OCI-LY3 (cell line): ENCODE measurements around the gene ABLIM3.

Source experiments
- H2AFZ ChIP-seq: fragments of 200-600, 300-600 bp; shearing (Covaris generic); 2 replicates; pipeline ENCODE4 v1.6.0; 2014; ENCODE audit warnings: antibody characterized with exemption, low read depth, low read length
- H3K27ac ChIP-seq: fragments of 200-600, 300-600 bp; sonication (generic); 2 replicates; pipeline ENCODE4 v1.5.1; 2014; ENCODE audit warnings: mild to moderate bottlenecking, low read length, moderate library complexity, mixed read lengths
- H3K27me3 ChIP-seq: fragments of 200-600, 300-600 bp; sonication (generic); 2 replicates; pipeline ENCODE4 v1.6.1; 2014; ENCODE audit warnings: low read depth, low read length, mixed read lengths
- H3K36me3 ChIP-seq: fragments of 200-600, 300-600 bp; sonication (generic); replicated peaks from 2 replicates; pipeline ENCODE3; 2014; ENCODE audit warnings: low read depth, low read length, mixed read lengths
- H3K4me1 ChIP-seq: fragments of 300-600, 200-600 bp; sonication (generic); 2 replicates; pipeline ENCODE4 v1.6.1; 2014; ENCODE audit warnings: low read length, mixed read lengths
- H3K4me2 ChIP-seq: fragments of 200-600, 300-600 bp; sonication (generic); 2 replicates; pipeline ENCODE4 v1.6.1; 2014; ENCODE audit warnings: low read length, mixed read lengths
- H3K4me3 ChIP-seq: fragments of 300-600, 200-600 bp; sonication (generic); 2 replicates; pipeline ENCODE4 v1.5.1; 2014; ENCODE audit warnings: antibody characterized with exemption, mild to moderate bottlenecking, low read length, moderate library complexity
- H3K79me2 ChIP-seq: fragments of 300-600, 200-600 bp; shearing (Covaris generic); 2 replicates; pipeline ENCODE4 v1.6.1; 2014; ENCODE audit warnings: mild to moderate bottlenecking, low read length, mixed read lengths
- H3K9ac ChIP-seq: fragments of 300-600, 200-600 bp; shearing (Covaris generic); 2 replicates; pipeline ENCODE4 v1.6.0; 2014; ENCODE audit warnings: mild to moderate bottlenecking, low read length, moderate library complexity
- H3K9me3 ChIP-seq: fragments of 200-600, 300-600 bp; shearing (Covaris generic); 2 replicates; pipeline ENCODE4 v1.6.1; 2014; ENCODE audit warnings: low read length, mixed read lengths; ENCODE audit not compliant: insufficient read depth
- H4K20me1 ChIP-seq: fragments of 200-600, 300-600 bp; sonication (generic); 2 replicates; pipeline ENCODE4 v1.6.1; 2016; ENCODE audit warnings: low read length, mixed read lengths; ENCODE audit not compliant: insufficient read depth
- EZH2phosphoT487 ChIP-seq: fragments of 200-600 bp; shearing (Covaris generic); IDR thresholded peaks from 2 replicates; pipeline ENCODE4 v1.6.1; 2018; ENCODE audit warnings: antibody characterized with exemption, mixed run types, low read depth
- TF ChIP-seq, protein P1 (sequence below): fragments of 200-600, 300-600 bp; sonication (generic); IDR thresholded peaks from 2 replicates; pipeline ENCODE4 v1.5.1; 2014; ENCODE audit warnings: antibody characterized with exemption, low read length, low read depth

The ABLIM3 gene

DNA sequence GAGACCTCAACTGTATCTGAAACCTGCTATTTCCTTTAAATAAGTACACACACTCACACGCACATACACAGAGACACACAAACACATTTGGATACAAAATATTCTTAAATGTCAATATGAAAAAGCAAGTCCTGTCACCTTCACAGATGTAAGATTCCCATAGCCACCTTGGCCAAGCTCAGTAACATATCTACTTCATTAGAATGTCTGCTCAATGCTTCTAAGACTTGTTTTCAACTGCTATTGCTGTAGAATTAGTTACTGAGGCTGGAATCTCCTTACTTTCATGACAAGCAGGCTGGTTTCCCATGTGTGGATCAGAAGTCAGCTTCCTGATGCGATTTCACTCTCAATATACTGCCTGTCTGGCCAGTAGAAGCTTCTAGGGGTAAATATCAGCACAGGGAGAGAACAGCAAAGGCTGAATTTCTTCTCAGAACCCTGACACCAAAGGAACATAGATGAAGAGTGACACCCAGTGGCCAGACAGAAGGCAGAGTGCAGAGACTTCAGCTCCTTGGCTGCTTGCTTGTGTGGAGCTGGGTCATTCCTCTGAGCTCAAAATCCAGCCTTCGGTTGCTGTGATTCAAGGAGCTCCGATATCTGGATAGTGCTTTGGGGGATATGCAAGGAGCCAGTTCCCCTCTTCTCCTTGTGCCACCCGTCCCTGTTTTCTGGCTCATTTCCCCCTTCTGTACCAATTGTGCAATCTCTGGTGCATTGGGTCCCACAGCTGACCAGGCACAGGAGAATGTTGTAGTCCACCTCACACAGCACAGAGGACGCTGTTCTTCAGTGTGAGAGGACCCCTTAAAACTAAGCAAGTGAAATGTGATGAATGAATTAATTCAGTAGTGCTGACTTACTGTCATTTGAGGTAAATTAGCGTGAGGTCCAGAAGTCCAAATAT is 26.6 kb upstream of the ABLIM3 start:
- no peaks in the 10 kb centered on the region for H3K79me2 ChIP-seq
- no peaks in the 10 kb centered on the region for H3K9me3 ChIP-seq
- no peak overlapping the region for H2AFZ ChIP-seq
- H4K20me1 ChIP-seq: no peaks in the 10 kb centered on the region
- no peaks in the 10 kb centered on the region for H3K36me3 ChIP-seq
- TF ChIP-seq EZH2phosphoT487: no peak
- TF ChIP-seq, protein P1, sequence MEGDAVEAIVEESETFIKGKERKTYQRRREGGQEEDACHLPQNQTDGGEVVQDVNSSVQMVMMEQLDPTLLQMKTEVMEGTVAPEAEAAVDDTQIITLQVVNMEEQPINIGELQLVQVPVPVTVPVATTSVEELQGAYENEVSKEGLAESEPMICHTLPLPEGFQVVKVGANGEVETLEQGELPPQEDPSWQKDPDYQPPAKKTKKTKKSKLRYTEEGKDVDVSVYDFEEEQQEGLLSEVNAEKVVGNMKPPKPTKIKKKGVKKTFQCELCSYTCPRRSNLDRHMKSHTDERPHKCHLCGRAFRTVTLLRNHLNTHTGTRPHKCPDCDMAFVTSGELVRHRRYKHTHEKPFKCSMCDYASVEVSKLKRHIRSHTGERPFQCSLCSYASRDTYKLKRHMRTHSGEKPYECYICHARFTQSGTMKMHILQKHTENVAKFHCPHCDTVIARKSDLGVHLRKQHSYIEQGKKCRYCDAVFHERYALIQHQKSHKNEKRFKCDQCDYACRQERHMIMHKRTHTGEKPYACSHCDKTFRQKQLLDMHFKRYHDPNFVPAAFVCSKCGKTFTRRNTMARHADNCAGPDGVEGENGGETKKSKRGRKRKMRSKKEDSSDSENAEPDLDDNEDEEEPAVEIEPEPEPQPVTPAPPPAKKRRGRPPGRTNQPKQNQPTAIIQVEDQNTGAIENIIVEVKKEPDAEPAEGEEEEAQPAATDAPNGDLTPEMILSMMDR: peak; percentile 63
- H3K4me1 ChIP-seq: no peaks in the 10 kb centered on the region
- peaks cover 4% of the 10 kb centered on the region for H3K27me3 ChIP-seq
- H3K9ac ChIP-seq: no peak overlapping the region
- H3K4me3 ChIP-seq: no peak overlapping the region
- H3K27ac ChIP-seq: no peak overlapping the region
- no peak overlapping the region for H3K4me2 ChIP-seq

DNA sequence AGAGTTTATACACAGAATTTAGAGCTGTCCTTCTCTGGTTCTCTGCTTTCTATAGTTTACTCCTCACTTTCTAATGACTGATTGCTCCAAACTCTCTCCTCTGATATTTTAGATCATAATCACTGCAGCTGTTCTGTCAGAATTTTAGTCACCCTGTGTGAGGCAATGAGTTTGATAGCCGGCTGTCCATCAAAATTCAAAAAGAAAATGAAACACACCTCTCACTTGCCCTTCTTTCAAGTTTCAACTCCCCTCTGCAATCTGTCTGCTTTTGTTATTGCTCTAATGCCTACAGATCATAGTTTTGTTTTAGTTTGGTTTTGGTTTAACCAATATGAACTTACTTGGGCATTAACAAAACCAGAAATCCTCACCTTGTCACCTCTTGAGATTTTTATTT is 23.3 kb upstream of the ABLIM3 start:
- H3K36me3 ChIP-seq: no peaks in the 10 kb centered on the region
- TF ChIP-seq, protein P1: no peak
- TF ChIP-seq EZH2phosphoT487: no peak
- peaks cover 4% of the 10 kb centered on the region for H3K27me3 ChIP-seq
- H3K4me1 ChIP-seq: no peaks in the 10 kb centered on the region
- H3K9ac ChIP-seq: no peak overlapping the region
- H3K79me2 ChIP-seq: no peaks in the 10 kb centered on the region
- no peak overlapping the region for H2AFZ ChIP-seq
- no peak overlapping the region for H3K4me3 ChIP-seq
- H4K20me1 ChIP-seq: no peaks in the 10 kb centered on the region
- H3K27ac ChIP-seq: no peak overlapping the region
- H3K4me2 ChIP-seq: no peak overlapping the region
- no peaks in the 10 kb centered on the region for H3K9me3 ChIP-seq

DNA sequence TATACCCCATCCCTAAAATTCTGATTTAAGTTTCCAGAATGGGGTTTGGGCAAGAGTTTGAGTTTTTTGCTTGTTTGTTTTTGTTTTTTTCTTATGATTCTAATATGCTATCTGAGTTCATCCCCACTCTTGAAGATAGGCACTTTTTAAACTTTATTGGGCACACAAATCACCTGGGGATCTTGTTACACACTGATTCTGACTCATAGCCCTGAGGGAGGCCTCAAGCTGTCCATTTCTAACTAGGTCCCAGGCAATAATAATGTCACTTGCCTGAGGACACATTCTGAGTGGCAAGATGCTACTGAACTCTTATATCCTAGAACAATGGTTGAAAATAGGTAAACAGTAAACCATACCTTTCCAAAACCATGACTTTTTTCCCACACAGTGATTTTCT is 22.8 kb upstream of the ABLIM3 start:
- no peak overlapping the region for H3K4me2 ChIP-seq
- H3K9me3 ChIP-seq: no peaks in the 10 kb centered on the region
- H3K27ac ChIP-seq: no peak overlapping the region
- no peaks in the 10 kb centered on the region for H3K79me2 ChIP-seq
- H3K4me3 ChIP-seq: no peak overlapping the region
- H3K36me3 ChIP-seq: no peaks in the 10 kb centered on the region
- no peaks in the 10 kb centered on the region for H3K4me1 ChIP-seq
- H4K20me1 ChIP-seq: no peaks in the 10 kb centered on the region
- TF ChIP-seq EZH2phosphoT487: no peak
- TF ChIP-seq, protein P1: no peak
- no peak overlapping the region for H3K9ac ChIP-seq
- H2AFZ ChIP-seq: no peak overlapping the region
- H3K27me3 ChIP-seq: peaks cover 4% of the 10 kb centered on the region

DNA sequence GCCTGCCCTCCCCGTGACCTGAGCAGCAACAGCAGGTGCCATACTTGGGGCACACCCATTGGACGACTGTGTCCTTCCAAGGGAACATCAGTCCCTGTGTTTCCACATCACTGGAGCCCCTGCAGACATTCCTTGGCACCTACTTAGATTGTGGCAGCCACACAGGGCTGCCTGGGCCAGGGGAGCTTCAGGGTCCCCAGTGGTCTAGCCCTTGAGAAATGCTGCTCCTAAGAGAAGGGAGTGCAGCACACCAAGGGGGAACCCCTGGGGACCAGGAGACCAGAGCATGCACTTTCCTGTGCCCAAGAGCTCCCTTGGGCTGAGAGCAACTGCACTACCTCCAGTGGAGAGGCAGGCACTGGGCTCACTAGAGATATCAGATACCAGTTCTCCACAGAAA is 20.1 kb upstream of the ABLIM3 start:
- Histone ChIP-seq H3K27ac (no peak overlapping the region), H3K9ac (no peak overlapping the region), H3K4me2 (no peak overlapping the region), H2AFZ (no peak overlapping the region), H3K79me2 (no peaks in the 10 kb centered on the region), H4K20me1 (no peaks in the 10 kb centered on the region), H3K36me3 (no peaks in the 10 kb centered on the region), H3K4me1 (no peaks in the 10 kb centered on the region), H3K9me3 (no peaks in the 10 kb centered on the region), H3K27me3 (peaks cover 4% of the 10 kb centered on the region), H3K4me3 (no peak overlapping the region)
- TF ChIP-seq, protein P1: no peak
- TF ChIP-seq EZH2phosphoT487: no peak
